HFFc6 (cell line): ENCODE data around the gene MKI67. TPM values are rescaled to one million over a fixed set of nuclear protein-coding genes. Genes with fewer than 3 reads are reported as not detected.

Source experiments
- DNase-seq: peaks from one replicate; pipeline ENCODE4 v3.0.0-alpha.2; 2018
- H3K27ac Mint-ChIP-seq: 2 replicates; pipeline ENCODE4 v1.8.0; 2020; ENCODE audit warnings: mild to moderate bottlenecking, mixed read lengths
- H3K27me3 Mint-ChIP-seq: 2 replicates; pipeline ENCODE4 v1.8.0; 2021; ENCODE audit warnings: mild to moderate bottlenecking, moderate library complexity, mixed read lengths; ENCODE audit not compliant: insufficient read depth
- H3K36me3 Mint-ChIP-seq: 2 replicates; pipeline ENCODE4 v1.8.0; 2021; ENCODE audit warnings: low read depth, mixed read lengths
- H3K4me1 Mint-ChIP-seq: 2 replicates; pipeline ENCODE4 v1.8.0; 2020; ENCODE audit warnings: low read depth, mixed read lengths
- H3K4me3 Mint-ChIP-seq: 2 replicates; pipeline ENCODE4 v1.8.0; 2020; ENCODE audit warnings: mild to moderate bottlenecking, moderate library complexity, mixed read lengths
- H3K9me3 Mint-ChIP-seq: 2 replicates; pipeline ENCODE4 v1.8.0; 2020; ENCODE audit warnings: mild to moderate bottlenecking, mixed read lengths
- CTCF ChIP-seq: fragments of 200-600 bp; sonication (generic); IDR thresholded peaks from 2 replicates; pipeline ENCODE4 v1.5.0; 2021; ENCODE audit warnings: antibody characterized with exemption, mild to moderate bottlenecking
- total RNA-seq, 6 experiments: library from RNA; stranded (reverse); fragmentation: NEBNext Ultra II Directional; extraction: Animal tissue kit (Norgen Biotek cat#: 25700); gene quantifications; 2 replicates in 1 of 6; 3 replicates in 5 of 6; pipeline ENCODE4 v1.2.3, GENCODE V29; 2021

Gene MKI67
- total RNA-seq, 6 experiments from 2014 or later, result 38.2 to 77.0 (median 70.0) TPM

DNA sequence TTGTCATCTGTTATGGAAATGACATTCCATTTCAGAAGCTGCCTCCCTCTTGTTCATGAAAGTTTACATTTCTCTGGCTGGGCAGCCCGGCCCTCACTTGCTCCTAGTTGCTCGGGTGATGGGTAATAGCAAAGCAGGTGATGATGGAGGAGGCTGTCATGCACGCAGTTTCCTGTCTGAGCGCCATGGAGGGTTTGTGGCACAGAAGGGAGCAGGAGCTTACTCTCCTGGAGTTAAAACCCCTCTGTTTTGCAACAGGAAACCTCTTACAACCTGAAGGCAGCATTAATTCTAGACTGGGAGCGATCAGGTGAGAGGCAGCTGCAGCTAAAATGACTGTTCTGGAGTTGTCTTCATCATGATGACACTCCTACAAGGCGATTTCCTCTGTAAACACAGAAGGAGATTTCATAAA is 34.1 kb upstream of the MKI67 start:
- no peaks in the 10 kb centered on the region for H3K4me1 Mint-ChIP-seq
- H3K4me3 Mint-ChIP-seq, result no peak overlapping the region
- no peak overlapping the region for H3K27ac Mint-ChIP-seq
- no peaks in the 10 kb centered on the region for H3K36me3 Mint-ChIP-seq
- DNase-seq, result no peak
- TF ChIP-seq CTCF, result no peak
- no peaks in the 10 kb centered on the region; the same call in 1 of the 2 replicates for H3K9me3 Mint-ChIP-seq
- peaks cover 17% of the 10 kb centered on the region for H3K27me3 Mint-ChIP-seq

DNA sequence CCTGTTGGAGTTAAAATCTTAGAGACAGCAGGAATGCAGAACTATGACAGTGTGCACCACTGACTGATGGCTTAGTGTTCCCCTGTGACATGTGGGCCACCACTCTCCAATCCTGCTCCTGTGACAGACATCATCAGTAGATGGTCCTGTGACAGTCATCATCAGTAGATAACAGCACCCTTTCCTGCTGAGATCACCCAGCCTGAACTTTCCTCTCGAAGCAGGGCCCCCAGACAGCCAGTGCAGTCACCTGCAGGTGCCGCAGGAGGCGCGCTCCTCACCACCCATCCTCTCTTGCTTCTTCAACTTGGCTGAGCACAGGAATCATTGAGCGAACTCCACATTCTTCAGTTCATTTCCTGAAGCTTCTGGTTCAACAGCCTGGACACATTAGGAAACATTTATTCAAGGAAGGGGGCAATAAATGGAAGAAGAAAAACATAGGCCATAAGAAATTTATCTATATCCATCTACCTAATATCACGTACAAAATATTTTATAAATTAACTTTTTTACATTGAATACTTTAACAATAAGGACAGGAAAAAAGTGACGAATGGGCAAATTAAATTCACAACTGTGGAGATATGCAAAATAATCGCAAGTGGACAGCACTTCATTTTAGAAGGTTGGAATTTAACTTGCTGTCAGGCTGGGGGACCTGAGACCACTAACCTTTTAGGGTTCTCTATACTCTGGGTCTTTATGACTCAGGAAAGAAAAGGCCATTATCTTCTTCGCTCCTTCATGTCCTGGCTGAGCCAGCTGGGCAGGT is 32.0 kb upstream of the MKI67 start:
- peaks cover 20% of the 10 kb centered on the region for H3K27me3 Mint-ChIP-seq
- H3K9me3 Mint-ChIP-seq, result no peaks in the 10 kb centered on the region; the same call in 1 of the 2 replicates
- TF ChIP-seq CTCF, result no peak
- no peak overlapping the region for H3K27ac Mint-ChIP-seq
- no peak for DNase-seq
- H3K4me3 Mint-ChIP-seq, result no peak overlapping the region
- H3K36me3 Mint-ChIP-seq, result no peaks in the 10 kb centered on the region
- no peaks in the 10 kb centered on the region for H3K4me1 Mint-ChIP-seq

- peaks cover 21% of the 10 kb centered on the region for H3K27me3 Mint-ChIP-seq
- H3K4me1 Mint-ChIP-seq, result no peaks in the 10 kb centered on the region
- H3K4me3 Mint-ChIP-seq, result no peak overlapping the region
- TF ChIP-seq CTCF, result no peak
- no peak overlapping the region for H3K27ac Mint-ChIP-seq
- H3K36me3 Mint-ChIP-seq, result no peaks in the 10 kb centered on the region
- H3K9me3 Mint-ChIP-seq, result no peaks in the 10 kb centered on the region; the same call in 1 of the 2 replicates
- DNase-seq, result no peak
Measured at GRCh38 chr10:128156999-128157755, 31.0 kb upstream of the MKI67 start.

DNA sequence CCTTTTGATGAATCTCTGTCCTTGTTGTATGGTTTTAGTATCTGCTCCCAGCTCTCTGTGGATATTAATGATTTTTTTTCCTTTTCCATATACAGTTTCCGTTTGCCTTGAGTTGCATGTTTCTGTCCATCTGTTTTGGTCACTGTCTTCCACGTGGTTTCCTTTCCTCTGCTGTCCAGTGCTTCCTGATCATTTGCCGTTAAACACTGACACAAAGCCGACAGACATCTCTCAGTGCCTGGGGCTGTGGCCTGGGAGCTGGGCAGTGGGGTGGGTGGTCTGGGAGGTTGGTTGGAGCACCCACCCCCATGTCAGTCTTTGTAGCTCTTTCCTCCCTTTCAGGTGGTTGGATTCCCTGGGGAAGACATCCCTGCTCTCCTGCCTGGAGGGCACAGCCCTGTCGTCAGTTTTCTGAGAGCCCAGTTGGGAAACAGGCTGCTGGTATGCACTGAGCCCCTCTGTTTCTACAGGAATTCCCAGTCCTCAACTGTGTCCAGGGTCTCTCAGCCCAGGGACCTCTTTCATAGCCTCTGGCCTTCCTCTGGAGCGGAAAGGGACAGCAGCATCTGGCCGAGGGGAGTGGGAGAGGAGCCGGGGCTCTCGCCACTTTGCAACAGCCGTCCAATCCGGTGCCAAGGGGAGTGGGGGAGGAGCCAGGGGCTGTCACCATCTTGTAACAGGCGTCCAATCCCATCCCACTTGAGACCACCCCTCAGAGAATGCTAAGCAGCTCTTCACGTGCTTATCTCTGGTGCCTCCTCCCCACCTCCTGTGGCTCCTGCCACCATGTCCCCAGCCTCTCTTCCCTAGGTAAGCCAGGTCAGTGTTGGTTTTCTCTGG is 26.7 kb upstream of the MKI67 start:
- no peak for TF ChIP-seq CTCF
- peak overlapping the region; percentile 9; the same call in 1 of the 2 replicates for H3K4me3 Mint-ChIP-seq

GRCh38 chr10:128151031-128151430 is 24.8 kb upstream of the MKI67 start:
- Mint-ChIP-seq H3K27ac (no peak overlapping the region), H3K9me3 (no peaks in the 10 kb centered on the region), H3K36me3 (no peaks in the 10 kb centered on the region), H3K4me1 (peaks cover 10% of the 10 kb centered on the region), H3K4me3 (no peak overlapping the region), H3K27me3 (peaks cover 8% of the 10 kb centered on the region)
- no peak for DNase-seq
- no peak for TF ChIP-seq CTCF

More for the DNA sequence above, 26.7 kb upstream of the MKI67 start:
- Mint-ChIP-seq H3K27ac (no peak overlapping the region), H3K36me3 (no peaks in the 10 kb centered on the region), H3K4me1 (peaks cover under 1% of the 10 kb centered on the region; the same call in 1 of the 2 replicates), H3K27me3 (peaks cover 19% of the 10 kb centered on the region), H3K9me3 (no peaks in the 10 kb centered on the region)
- DNase-seq, result no peak
